PC-3 (cell line): ENCODE results near the gene BICDL2. TPM values are rescaled to one million over a fixed set of nuclear protein-coding genes. Genes with fewer than 3 reads are reported as not detected.

Experiments
- ATAC-seq: fragments of 200-7000 bp; cut with Tn5 transposase; 2 replicates; pipeline ENCODE4 v1.9.1; 2020; ENCODE audit warnings: mild to moderate bottlenecking, moderate library complexity
- BruUV-seq: library from RNA; stranded (reverse); fragments of 400-500 nt; replicated peaks from 2 replicates; lab custom pipeline; 2021; lab: Mats Ljungman, UMichigan
- CTCF ChIA-PET: fragments of 300-600 bp; sonication (Branson Sonifier 250); formaldehyde crosslinking; loops from one replicate; lab custom pipeline; 2022; ENCODE audit warnings: antibody characterized with exemption; lab: Charles Lee
- POLR2A ChIA-PET: fragments of 300-600 bp; sonication (Branson Sonifier 250); formaldehyde crosslinking; loops from one replicate; lab custom pipeline; 2022; ENCODE audit warnings: antibody characterized with exemption; ENCODE audit not compliant: unreplicated experiment; lab: Charles Lee
- DNase-seq: peaks from one replicate; pipeline ENCODE4 v3.0.0-alpha.2; 2015
- H2AFZ ChIP-seq: fragments of 300-600 bp; sonication (generic); 2 replicates; pipeline ENCODE4 v1.6.0; 2016; ENCODE audit warnings: antibody characterized with exemption, low read length
- H3F3A ChIP-seq: fragments of 300-600 bp; sonication (generic); one replicate; pipeline ENCODE4 v1.6.0; 2017; ENCODE audit warnings: antibody characterized with exemption, low read length, control low read depth, mild to moderate bottlenecking; ENCODE audit not compliant: unreplicated experiment
- H3K27ac ChIP-seq: fragments of 300-600 bp; sonication (generic); 2 replicates; pipeline ENCODE4 v1.5.1; 2016; ENCODE audit warnings: mild to moderate bottlenecking, low read length
- H3K27me3 ChIP-seq: fragments of 300-600 bp; sonication (generic); 2 replicates; pipeline ENCODE4 v1.6.1; 2016; ENCODE audit warnings: low read length, mixed read lengths
- H3K36me3 ChIP-seq: fragments of 300-600 bp; sonication (generic); 2 replicates; pipeline ENCODE4 v1.6.1; 2016; ENCODE audit warnings: low read depth, mixed run types, low read length, mixed read lengths
- H3K4me1 ChIP-seq: fragments of 300-600 bp; sonication (generic); 2 replicates; pipeline ENCODE4 v1.5.1; 2016; ENCODE audit warnings: low read length; ENCODE audit not compliant: insufficient read depth
- H3K4me2 ChIP-seq: fragments of 300-600 bp; sonication (generic); 2 replicates; pipeline ENCODE4 v1.6.0; 2016; ENCODE audit warnings: low read length
- H3K4me3 ChIP-seq: fragments of 300-600 bp; sonication (generic); 2 replicates; pipeline ENCODE4 v1.5.1; 2016; ENCODE audit warnings: mild to moderate bottlenecking, low read length, mixed read lengths
- H3K79me2 ChIP-seq: fragments of 300-600 bp; sonication (generic); 2 replicates; pipeline ENCODE4 v1.6.1; 2017; ENCODE audit warnings: low read length, mixed read lengths
- H3K9ac ChIP-seq: fragments of 300-600 bp; sonication (generic); 2 replicates; pipeline ENCODE4 v1.6.0; 2016; ENCODE audit warnings: mild to moderate bottlenecking, low read length
- H3K9me2 ChIP-seq: fragments of 300-600 bp; sonication (generic); replicated peaks from 2 replicates; pipeline ENCODE4 v1.6.1; 2016; ENCODE audit warnings: mixed run types, low read length, mixed read lengths
- H3K9me3 ChIP-seq: fragments of 300-600 bp; sonication (generic); 2 replicates; pipeline ENCODE4 v1.6.1; 2016; ENCODE audit warnings: low read length, mixed read lengths
- H4K20me1 ChIP-seq: fragments of 300-600 bp; sonication (generic); 2 replicates; pipeline ENCODE4 v1.6.1; 2016; ENCODE audit warnings: low read length, mixed read lengths
- EZH2 ChIP-seq: fragments of 300-600 bp; sonication (generic); IDR thresholded peaks from one replicate; pipeline ENCODE4 v1.6.1; 2017; ENCODE audit warnings: antibody characterized with exemption, mild to moderate bottlenecking, low read length; ENCODE audit not compliant: unreplicated experiment
- EZH2phosphoT487 ChIP-seq: fragments of 300-600 bp; sonication (generic); IDR thresholded peaks from 2 replicates; pipeline ENCODE4 v1.6.1; 2018; ENCODE audit warnings: mild to moderate bottlenecking, antibody characterized with exemption, low read length, borderline replicate concordance
- intact Hi-C: fragments of 100-400 bp; cut with micrococcal nuclease; formaldehyde crosslinking; loops from 2 replicates; pipeline ENCODE4 v1.9.0; 2023
- total RNA-seq: library from RNA; depleted of rRNA; stranded (reverse); fragments of >200 nt; gene quantifications from 2 replicates; pipeline ENCODE4 v1.2.3, GENCODE V29; 2014; rRNA removed
- TF ChIP-seq, protein P1 (sequence below): fragments of 300-600 bp; sonication (generic); conservative IDR thresholded peaks from 2 replicates; pipeline ENCODE4 v1.5.1; 2017; ENCODE audit warnings: antibody characterized with exemption, low read depth, mild to moderate bottlenecking, low read length

The BICDL2 gene
- total RNA-seq, 1 experiment from 2014 or later: 16.3 TPM

DNA sequence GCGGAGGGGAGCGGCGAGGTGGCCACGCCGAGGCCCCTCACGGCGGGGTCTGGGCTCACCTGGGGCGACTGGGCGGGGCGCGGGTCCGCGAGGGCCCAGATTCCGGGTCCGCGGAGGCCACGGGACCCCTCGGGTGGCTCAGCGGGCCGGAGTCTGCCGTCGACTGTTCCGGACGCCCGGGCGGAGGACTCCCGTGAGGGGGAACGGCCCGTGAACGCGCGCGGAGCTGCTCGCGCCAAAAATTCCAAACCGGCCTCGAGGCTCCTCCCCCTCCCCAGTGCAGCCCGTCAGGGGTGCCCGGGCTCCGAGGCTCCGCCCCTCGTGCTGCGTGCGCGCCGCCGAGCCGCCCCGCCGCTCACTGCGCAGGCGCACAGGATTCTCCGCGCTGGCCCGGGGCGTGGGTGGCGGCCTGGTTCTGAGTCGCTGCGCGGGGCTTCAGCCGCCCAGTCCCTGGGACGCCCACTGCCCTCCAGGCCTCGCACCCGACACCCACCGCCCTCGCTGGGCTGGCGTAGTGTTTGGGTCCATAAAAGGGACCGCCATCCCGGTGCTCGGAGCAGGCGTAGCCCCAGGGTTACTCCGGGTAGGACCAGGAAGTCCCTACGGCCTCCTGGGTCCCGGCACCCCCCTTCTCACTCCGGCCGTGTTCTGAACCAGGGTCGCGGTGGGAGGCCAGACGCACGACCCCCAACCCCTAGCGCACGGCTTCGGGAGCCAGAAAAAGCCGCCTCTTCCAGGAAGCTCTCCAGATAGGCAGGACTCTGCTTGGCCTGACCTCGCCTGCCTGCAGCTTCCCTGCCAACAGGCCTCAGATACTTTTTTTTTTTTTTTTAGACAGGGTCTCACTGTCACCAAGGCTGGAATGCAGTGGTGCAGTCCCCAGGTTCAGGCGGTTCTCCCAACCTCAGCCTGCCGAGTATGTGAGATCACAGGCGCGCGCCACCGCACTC lies 56.2 kb downstream of the BICDL2 start, which contains the start of gene PKMYT1:
PKMYT1 (minus strand) TSS at position 220 of the 950 bp plus-strand sequence. CDS start 789 bp downstream, outside the sequence.
- Histone ChIP-seq H3K4me1 (peaks cover 19% of the 10 kb centered on the region), H3K9me2 (no peaks in the 10 kb centered on the region), H3K27ac (peak within 1 kb of the TSS; percentile 65), H3F3A (no peaks in the 10 kb centered on the region), H3K4me3 (peak within 1 kb of the TSS; percentile 93), H3K4me2 (peak within 1 kb of the TSS; percentile 98), H3K27me3 (no peaks in the 10 kb centered on the region), H3K9ac (peak within 1 kb of the TSS; percentile 98), H3K79me2 (peaks cover 34% of the 10 kb centered on the region), H3K36me3 (peaks cover 5% of the 10 kb centered on the region; the same call in 1 of the 2 replicates), H3K9me3 (no peaks in the 10 kb centered on the region), H2AFZ (peak within 1 kb of the TSS; percentile 66), H4K20me1 (no peaks in the 10 kb centered on the region)
- BruUV-seq: TSS peak; percentile 78
- ATAC-seq (peak; percentile 71), DNase-seq (peak; percentile 88)
- intact Hi-C loops: loop anchor here (1.0 kb wide), 1 partner anchor 44 kb away; the partner anchor contains the start of gene THOC6
- POLR2A ChIA-PET: interaction anchor here (0.6 kb wide), 1 partner anchor 68 kb away, joined by 6 read pairs; no protein-coding TSS in a partner anchor
- TF ChIP-seq EZH2phosphoT487 (no peak), EZH2 (no peak)
- TF ChIP-seq, protein P1, sequence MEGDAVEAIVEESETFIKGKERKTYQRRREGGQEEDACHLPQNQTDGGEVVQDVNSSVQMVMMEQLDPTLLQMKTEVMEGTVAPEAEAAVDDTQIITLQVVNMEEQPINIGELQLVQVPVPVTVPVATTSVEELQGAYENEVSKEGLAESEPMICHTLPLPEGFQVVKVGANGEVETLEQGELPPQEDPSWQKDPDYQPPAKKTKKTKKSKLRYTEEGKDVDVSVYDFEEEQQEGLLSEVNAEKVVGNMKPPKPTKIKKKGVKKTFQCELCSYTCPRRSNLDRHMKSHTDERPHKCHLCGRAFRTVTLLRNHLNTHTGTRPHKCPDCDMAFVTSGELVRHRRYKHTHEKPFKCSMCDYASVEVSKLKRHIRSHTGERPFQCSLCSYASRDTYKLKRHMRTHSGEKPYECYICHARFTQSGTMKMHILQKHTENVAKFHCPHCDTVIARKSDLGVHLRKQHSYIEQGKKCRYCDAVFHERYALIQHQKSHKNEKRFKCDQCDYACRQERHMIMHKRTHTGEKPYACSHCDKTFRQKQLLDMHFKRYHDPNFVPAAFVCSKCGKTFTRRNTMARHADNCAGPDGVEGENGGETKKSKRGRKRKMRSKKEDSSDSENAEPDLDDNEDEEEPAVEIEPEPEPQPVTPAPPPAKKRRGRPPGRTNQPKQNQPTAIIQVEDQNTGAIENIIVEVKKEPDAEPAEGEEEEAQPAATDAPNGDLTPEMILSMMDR: no peak
- CTCF ChIA-PET: no interaction called here

DNA sequence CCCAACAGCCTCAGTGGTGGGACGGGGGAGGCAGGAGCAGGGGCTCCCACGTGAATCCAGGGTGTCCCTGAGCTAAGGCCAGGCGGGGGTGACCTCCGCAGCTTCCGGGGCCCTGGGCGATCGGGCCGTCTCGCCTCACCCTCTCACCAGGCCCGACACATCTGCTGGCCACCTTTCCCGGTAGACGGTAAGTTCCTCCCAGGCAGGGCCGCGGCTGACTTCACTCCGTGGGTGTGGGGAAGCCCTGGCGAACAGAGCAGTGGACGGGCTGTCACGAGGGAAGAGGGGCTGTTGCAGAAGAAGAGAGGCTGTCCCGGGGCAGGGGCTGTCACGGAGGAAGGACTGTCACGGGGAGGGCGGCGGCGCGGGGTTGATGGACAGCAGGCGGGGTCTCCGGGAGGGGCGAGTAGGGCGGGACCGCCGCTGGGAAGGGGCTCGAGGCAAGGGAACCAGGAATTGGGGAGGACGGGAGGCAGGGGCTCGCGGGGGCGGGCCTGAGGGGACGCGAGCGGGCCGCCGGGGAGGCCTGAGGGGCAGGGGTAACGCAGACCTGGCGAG lies 57.0 kb downstream of the BICDL2 start:
- BruUV-seq: no TSS peak
- intact Hi-C loops: loop anchor here (1.0 kb wide), 1 partner anchor 45 kb away; the partner anchor contains the start of gene THOC6
- no peaks in the 10 kb centered on the region for H4K20me1 ChIP-seq
- no peaks in the 10 kb centered on the region for H3K9me2 ChIP-seq
- peak overlapping the region; percentile 93 for H3K4me3 ChIP-seq
- peaks cover 34% of the 10 kb centered on the region for H3K79me2 ChIP-seq
- no peaks in the 10 kb centered on the region for H3F3A ChIP-seq
- ATAC-seq (peak; percentile 10), DNase-seq (no peak)
- H3K27ac ChIP-seq: peak overlapping the region; percentile 59
- H3K4me2 ChIP-seq: peak overlapping the region; percentile 98
- H3K4me1 ChIP-seq: peaks cover 19% of the 10 kb centered on the region
- H3K9ac ChIP-seq: peak overlapping the region; percentile 98
- peaks cover 6% of the 10 kb centered on the region; the same call in 1 of the 2 replicates for H3K36me3 ChIP-seq
- no peaks in the 10 kb centered on the region for H3K27me3 ChIP-seq
- H3K9me3 ChIP-seq: no peaks in the 10 kb centered on the region
- ChIA-PET POLR2A (no interaction called here), CTCF (no interaction called here)
- TF ChIP-seq, protein P1: no peak
- TF ChIP-seq EZH2phosphoT487: no peak
- TF ChIP-seq EZH2: no peak
- H2AFZ ChIP-seq: peak overlapping the region; percentile 65

Other genes with a start within 250 kb of the BICDL2 start
- 0.11 TPM in 1 of 2 replicates, not detected in the other for gene PRSS33, start 249.4 kb downstream of the BICDL2 start, total RNA-seq
- gene PRSS41, start 238.5 kb downstream of the BICDL2 start, total RNA-seq: not detected in 2 replicates
- not detected in 2 replicates for gene PRSS21, start 219.7 kb downstream of the BICDL2 start, total RNA-seq
- gene ZG16B, start 206.6 kb downstream of the BICDL2 start, total RNA-seq: 8.6 and 17.0 TPM in 2 replicates
- 36.9 and 42.5 TPM in 2 replicates for gene PRSS22, start 178.8 kb downstream of the BICDL2 start, total RNA-seq
- gene FLYWCH2, start 153.7 kb downstream of the BICDL2 start, total RNA-seq: 92.0 and 100 TPM in 2 replicates
- gene FLYWCH1, start 125.0 kb downstream of the BICDL2 start, total RNA-seq: 41.4 and 54.7 TPM in 2 replicates
- gene KREMEN2, start 72.7 kb downstream of the BICDL2 start, total RNA-seq: 3.6 and 7.1 TPM in 2 replicates
- gene PAQR4, start 67.6 kb downstream of the BICDL2 start, total RNA-seq: 37.9 and 45.0 TPM in 2 replicates
- 51.9 and 109 TPM in 2 replicates for gene PKMYT1, start 56.5 kb downstream of the BICDL2 start, total RNA-seq
- 0.33 and 1.2 TPM in 2 replicates for gene CLDN9, start 24.0 kb downstream of the BICDL2 start, total RNA-seq
- gene CLDN6, start 18.8 kb downstream of the BICDL2 start, total RNA-seq: not detected in 2 replicates
- 667 and 713 TPM in 2 replicates for gene TNFRSF12A, start 16.6 kb downstream of the BICDL2 start, total RNA-seq
- gene HCFC1R1, start 13.0 kb downstream of the BICDL2 start, total RNA-seq: 56.4 and 56.6 TPM in 2 replicates
- 40.3 and 47.3 TPM in 2 replicates for gene THOC6, start 12.9 kb downstream of the BICDL2 start, total RNA-seq
- gene MMP25, start 9.6 kb upstream of the BICDL2 start, total RNA-seq: 0.29 and 0.51 TPM in 2 replicates
- gene IL32, start 28.7 kb upstream of the BICDL2 start, total RNA-seq: 8.8 and 10.8 TPM in 2 replicates
- gene ZSCAN10, start 62.4 kb upstream of the BICDL2 start, total RNA-seq: not detected in 2 replicates
- 19.0 and 27.0 TPM in 2 replicates for gene ZNF205, start 75.6 kb upstream of the BICDL2 start, total RNA-seq
- 3.6 and 9.6 TPM in 2 replicates for gene ZNF213, start 98.1 kb upstream of the BICDL2 start, total RNA-seq
- not detected in 2 replicates for gene OR1F1, start 151.3 kb upstream of the BICDL2 start, total RNA-seq
- gene ZNF200, start 198.2 kb upstream of the BICDL2 start, total RNA-seq: 4.7 and 5.0 TPM in 2 replicates
- gene MEFV, start 219.7 kb upstream of the BICDL2 start, total RNA-seq: 0.04 TPM in 1 of 2 replicates, not detected in the other
- gene ZNF263, start 246.5 kb upstream of the BICDL2 start, total RNA-seq: 52.2 and 68.7 TPM in 2 replicates